GM13977 (cell line): ENCODE data around the gene COX4I2.
"Not testable (repeated sequence)": the region's sequence is repeated elsewhere in the genome, so short reads cannot be mapped to it uniquely, and the experiment has no call there.

Experiments used
- DNase-seq: peaks from one replicate; pipeline ENCODE4 v3.0.0; 2012; ENCODE audit warnings: low spot score
- CTCF ChIP-seq: IDR thresholded peaks from 2 replicates; pipeline ENCODE4 v1.5.1; 2012; ENCODE audit warnings: mild to moderate bottlenecking, control low read depth; ENCODE audit not compliant: insufficient read depth; ENCODE audit errors: extremely low read depth, missing control alignments
- in situ Hi-C: fragments of 300-500 bp; cut with MboI; formaldehyde crosslinking; loops from one replicate; pipeline ENCODE4 v1.12.0; 2022; ENCODE audit warnings: low sequenced_read_pairs, low pct_unique_long_range_greater_than_20kb, mixed read lengths, inconsistent platforms; ENCODE audit not compliant: unreplicated experiment

COX4I2 gene

GRCh38 chr20:31607640-31608250 is 30.0 kb upstream of the COX4I2 start:
- TF ChIP-seq CTCF, result no peak
- in situ Hi-C loops, result no loop called here
- peak; percentile 24 for DNase-seq

- peak; percentile 26 for DNase-seq
- in situ Hi-C loops, result no loop called here
These were observed 29.3 kb upstream of the COX4I2 start for GRCh38 chr20:31608251-31608945.

GRCh38 chr20:31612271-31612640 is 25.5 kb upstream of the COX4I2 start:
- DNase-seq, in situ Hi-C loops: not testable (repeated sequence)

More at GRCh38 chr20:31608251-31608945, 29.3 kb upstream of the COX4I2 start:
- TF ChIP-seq CTCF, result no peak

- in situ Hi-C loops, result no loop called here
- no peak for DNase-seq
- TF ChIP-seq CTCF, result no peak
These were observed 22.3 kb upstream of the COX4I2 start for GRCh38 chr20:31615416-31615815.

- in situ Hi-C loops, result no loop called here
- DNase-seq, result no peak
- no peak for TF ChIP-seq CTCF
These were observed 20.1 kb upstream of the COX4I2 start for GRCh38 chr20:31617432-31618104.

GRCh38 chr20:31620246-31620645 is 17.5 kb upstream of the COX4I2 start:
- no peak for DNase-seq
- no peak for TF ChIP-seq CTCF
- in situ Hi-C loops, result loop anchor here (5.0 kb wide), 1 partner anchor 58 kb away; no protein-coding TSS in a partner anchor

- in situ Hi-C loops, result loop anchor here (5.0 kb wide), 1 partner anchor 61 kb away; no protein-coding TSS in a partner anchor
- DNase-seq, result not testable (repeated sequence)
These were observed 14.6 kb upstream of the COX4I2 start for GRCh38 chr20:31623123-31623505.

GRCh38 chr20:31626534-31626933 is 11.2 kb upstream of the COX4I2 start:
- in situ Hi-C loops, DNase-seq: not testable (repeated sequence)

- in situ Hi-C loops, DNase-seq: not testable (repeated sequence)
These were observed 9.7 kb upstream of the COX4I2 start for GRCh38 chr20:31628057-31628456.
